Thyroid gland (tissue), 4 donors: ENCODE results near the gene ADAMTS14.

ENCODE experiments used
- CTCF ChIP-seq, 6 experiments: fragments of 200-600 bp in 3 of 6; fragments of 450-650 bp in 3 of 6; sonication (generic) in 3 of 6; IDR thresholded peaks; one replicate each; pipeline ENCODE4 v1.5.1; 2016 to 2019; ENCODE audit warnings: antibody characterized with exemption in 6 of 6, mild to moderate bottlenecking in 2 of 6, inconsistent platforms in 1 of 6, moderate library complexity in 1 of 6
- POLR2A ChIP-seq, 2 donors: fragments of 450-650 bp; IDR thresholded peaks; one replicate each; pipeline ENCODE4 v1.6.1; 2017; ENCODE audit warnings: antibody characterized with exemption in 2 of 2, mild to moderate bottlenecking in 2 of 2, moderate library complexity in 1 of 2

GRCh38 chr10:70702190-70702763, 30.0 kb downstream of the ADAMTS14 start:
- no peak for TF ChIP-seq CTCF (IDR thresholded peaks at IDR 0.05)
- no peak for TF ChIP-seq POLR2A (IDR thresholded peaks at IDR 0.05)
